ENCODE measurements around the gene SMURF2. TPM values are rescaled to one million over a fixed set of nuclear protein-coding genes. Genes with fewer than 3 reads are reported as not detected.

Gene SMURF2
- polyA plus RNA-seq, 1 of the 3 experiments (the other 2 are of a cell fraction), result 36.6 TPM

GRCh38 chr17:64707050-64707591, 45.0 kb upstream of the SMURF2 start (continued):
- TF ChIP-seq RAD21 (IDR thresholded peaks at IDR 0.05; ENCODE audit: low read length), result no peak
- TF ChIP-seq USF1 (IDR thresholded peaks at IDR 0.05; ENCODE audit: borderline replicate concordance, low read depth), result 0 out of 2 replicates have a peak, but pooled peaks have one; percentile 32
- peak; percentile 90 for TF ChIP-seq SIN3A (IDR thresholded peaks at IDR 0.05; ENCODE audit: borderline replicate concordance, low read depth, low read length)
- peak; percentile 85; the same call in 1 of the 2 replicates for TF ChIP-seq MEF2A (IDR thresholded peaks at IDR 0.05; ENCODE audit: borderline replicate concordance, low read depth)
- TF ChIP-seq, protein P1, sequence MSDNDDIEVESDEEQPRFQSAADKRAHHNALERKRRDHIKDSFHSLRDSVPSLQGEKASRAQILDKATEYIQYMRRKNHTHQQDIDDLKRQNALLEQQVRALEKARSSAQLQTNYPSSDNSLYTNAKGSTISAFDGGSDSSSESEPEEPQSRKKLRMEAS (IDR thresholded peaks at IDR 0.05; ENCODE audit: low read depth), result peak; percentile 99
- TF ChIP-seq RFX5 (IDR thresholded peaks at IDR 0.05; ENCODE audit: low read length), result no peak
- peak; percentile 40 for TF ChIP-seq CHD2 (IDR thresholded peaks at IDR 0.05; ENCODE audit: low read length, partially characterized antibody)
- TF ChIP-seq, protein P2, sequence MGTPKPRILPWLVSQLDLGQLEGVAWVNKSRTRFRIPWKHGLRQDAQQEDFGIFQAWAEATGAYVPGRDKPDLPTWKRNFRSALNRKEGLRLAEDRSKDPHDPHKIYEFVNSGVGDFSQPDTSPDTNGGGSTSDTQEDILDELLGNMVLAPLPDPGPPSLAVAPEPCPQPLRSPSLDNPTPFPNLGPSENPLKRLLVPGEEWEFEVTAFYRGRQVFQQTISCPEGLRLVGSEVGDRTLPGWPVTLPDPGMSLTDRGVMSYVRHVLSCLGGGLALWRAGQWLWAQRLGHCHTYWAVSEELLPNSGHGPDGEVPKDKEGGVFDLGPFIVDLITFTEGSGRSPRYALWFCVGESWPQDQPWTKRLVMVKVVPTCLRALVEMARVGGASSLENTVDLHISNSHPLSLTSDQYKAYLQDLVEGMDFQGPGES (IDR thresholded peaks at IDR 0.05; ENCODE audit: low read depth, low read length), result no peak

DNA sequence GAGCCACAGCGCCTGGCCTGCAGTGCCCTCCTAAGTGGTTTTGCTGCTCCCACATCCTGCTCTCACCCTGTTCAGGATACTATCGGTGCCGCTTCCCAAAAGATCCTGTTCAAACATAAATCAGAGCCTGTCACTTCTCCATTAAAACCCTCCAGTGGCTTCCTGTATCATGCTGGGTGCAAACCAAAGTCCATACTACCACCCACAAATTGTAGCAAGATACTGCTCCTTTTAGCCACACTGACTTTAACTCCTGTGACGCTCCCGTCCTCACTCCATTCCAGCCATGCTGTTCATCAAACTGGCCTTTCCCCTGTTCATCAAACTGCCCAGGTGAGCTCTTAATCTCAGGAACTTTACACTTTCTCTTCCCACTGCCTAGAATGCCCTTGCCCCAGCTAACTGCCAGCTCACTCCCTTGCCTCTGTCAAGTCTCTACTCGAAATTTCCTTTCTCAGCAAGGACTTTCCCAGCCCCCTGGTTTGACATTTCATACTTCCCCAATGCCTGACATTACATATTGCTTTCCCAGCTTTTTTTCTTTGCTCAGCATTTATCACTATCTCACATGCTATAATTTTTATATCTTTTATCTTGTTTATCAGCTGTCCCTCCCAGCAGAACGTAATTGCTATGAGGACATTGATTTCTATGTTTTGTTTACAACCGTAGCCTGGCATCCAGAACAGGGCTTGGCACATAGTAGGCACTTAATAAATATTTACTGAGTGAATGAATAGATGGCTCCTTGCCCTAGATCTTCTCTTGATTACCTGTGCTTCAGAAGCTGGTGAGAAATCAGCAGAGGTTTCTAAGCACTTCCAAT, 44.3 kb upstream of the SMURF2 start:
- Histone ChIP-seq H4K20me1 (ENCODE audit: insufficient read depth) (no peaks in the 10 kb centered on the region), H3F3A (replicated peaks; ENCODE audit: insufficient read depth) (peaks cover 62% of the 10 kb centered on the region), H3K4me1 (ENCODE audit: control insufficient read depth in 1 of 2, insufficient read depth in 2 of 2, low read depth in 1 of 2, low read length in 1 of 2) (peaks cover 12 to 32% of the 10 kb centered on the region in 2 experiments), H3K27me3 (ENCODE audit: insufficient read depth) (no peaks in the 10 kb centered on the region), H3K4me3 (ENCODE audit: low read depth in 2 of 2, low read length in 1 of 2) (peak overlapping the region; percentile 6 to 10; a peak in 2 of 4 replicates), H3K79me2 (ENCODE audit: insufficient read depth) (no peaks in the 10 kb centered on the region; the same call in 1 of the 2 replicates), H2AFZ (ENCODE audit: low read depth) (no peak overlapping the region), H3K9ac (peak overlapping the region; percentile 74), H3K27ac (ENCODE audit: low read depth in 2 of 2, low read length in 1 of 2) (peak overlapping the region; percentile 82 to 99), H3K9me3 (no peaks in the 10 kb centered on the region), H3K4me2 (peak overlapping the region; percentile 69), H3K36me3 (replicated peaks in 1 of 2; ENCODE audit: control insufficient read depth in 1 of 2, insufficient read depth in 2 of 2, low read length in 1 of 2) (no peaks in the 10 kb centered on the region), H3K9me2 (no peaks in the 10 kb centered on the region)
- ChIA-PET POLR2A (no interaction called here), CTCF (interaction anchor here (0.7 to 1.9 kb wide), 4 partner anchors 12 to 80 kb away, joined by 3 to 5 read pairs (median 3); no protein-coding TSS in a partner anchor)
- no peak for DNase-seq
- TF ChIP-seq, protein P1 (IDR thresholded peaks at IDR 0.05; ENCODE audit: low read depth), result no peak
- TF ChIP-seq FOXM1 (IDR thresholded peaks at IDR 0.05; ENCODE audit: low read depth) (no peak), MXI1 (IDR thresholded peaks at IDR 0.05; ENCODE audit: low read depth, low read length) (no peak), RAD21 (IDR thresholded peaks at IDR 0.05; ENCODE audit: low read length) (no peak), NRF1 (IDR thresholded peaks at IDR 0.05; ENCODE audit: low read depth, low read length) (no peak), TCF12 (IDR thresholded peaks at IDR 0.05) (peak; percentile 17; the same call in 1 of the 2 replicates), YY1 (IDR thresholded peaks at IDR 0.05; ENCODE audit: low read depth) (0 out of 2 replicates have a peak, but pooled peaks have one; percentile 30), MEF2A (IDR thresholded peaks at IDR 0.05; ENCODE audit: borderline replicate concordance, low read depth) (no peak), EP300 (IDR thresholded peaks at IDR 0.05; ENCODE audit: borderline replicate concordance in 1 of 2, low read depth in 1 of 2, low read length in 1 of 2) (peak in 1 of 2 experiments; percentile 36; a peak in 1 of 4 replicates), USF1 (IDR thresholded peaks at IDR 0.05; ENCODE audit: borderline replicate concordance, low read depth) (no peak), GABPA (IDR thresholded peaks at IDR 0.05; ENCODE audit: low read depth) (no peak), RXRA (IDR thresholded peaks at IDR 0.05; ENCODE audit: borderline replicate concordance, low read depth) (peak; percentile 25; the same call in 1 of the 2 replicates), RCOR1 (IDR thresholded peaks at IDR 0.05; ENCODE audit: low read length) (no peak)
- TF ChIP-seq, protein P3, sequence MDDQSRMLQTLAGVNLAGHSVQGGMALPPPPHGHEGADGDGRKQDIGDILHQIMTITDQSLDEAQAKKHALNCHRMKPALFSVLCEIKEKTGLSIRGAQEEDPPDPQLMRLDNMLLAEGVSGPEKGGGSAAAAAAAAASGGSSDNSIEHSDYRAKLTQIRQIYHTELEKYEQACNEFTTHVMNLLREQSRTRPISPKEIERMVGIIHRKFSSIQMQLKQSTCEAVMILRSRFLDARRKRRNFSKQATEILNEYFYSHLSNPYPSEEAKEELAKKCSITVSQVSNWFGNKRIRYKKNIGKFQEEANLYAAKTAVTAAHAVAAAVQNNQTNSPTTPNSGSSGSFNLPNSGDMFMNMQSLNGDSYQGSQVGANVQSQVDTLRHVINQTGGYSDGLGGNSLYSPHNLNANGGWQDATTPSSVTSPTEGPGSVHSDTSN (IDR thresholded peaks at IDR 0.05), result peak; percentile 86
- WGBS (ENCODE audit: low lambda C conversion rate), result 27% methylated on average over 8 of the region's 8 CpGs
